CD4-positive, alpha-beta T cell treated with Interleukin-6 at 100 ng/mL for 8 hours (primary cell): ENCODE data around the gene CAPS2.
"Not testable (repeated sequence)": the region's sequence is repeated elsewhere in the genome, so short reads cannot be mapped to it uniquely, and the experiment has no call there.

ENCODE experiments used
- DNase-seq: peaks from one replicate; pipeline ENCODE4 v3.0.0-alpha.2; 2020; ENCODE audit warnings: mixed read lengths, low spot score

CAPS2 gene

GRCh38 chr12:75329918-75330826 is at the start of gene CAPS2:
CAPS2 (minus strand) TSS chr12:75330324; CDS start chr12:75326498, 3,826 bp downstream.
- DNase-seq: peak; percentile 36

GRCh38 chr12:75378354-75378753 is 48.2 kb upstream of the CAPS2 start:
- DNase-seq: no peak

- no peak for DNase-seq
These were observed 44.8 kb upstream of the CAPS2 start for GRCh38 chr12:75374971-75375370.

GRCh38 chr12:75366629-75367028 is 36.5 kb upstream of the CAPS2 start:
- no peak for DNase-seq

- DNase-seq: no peak
These were observed 34.8 kb upstream of the CAPS2 start for GRCh38 chr12:75364919-75365318.

- DNase-seq: no peak
These were observed 31.3 kb upstream of the CAPS2 start for GRCh38 chr12:75361408-75361807.

- no peak for DNase-seq
These were observed 30.8 kb upstream of the CAPS2 start for GRCh38 chr12:75360920-75361319.

- DNase-seq: no peak
These were observed 23.9 kb upstream of the CAPS2 start for GRCh38 chr12:75354011-75354410.

GRCh38 chr12:75350413-75350812 is 20.3 kb upstream of the CAPS2 start:
- DNase-seq: no peak

GRCh38 chr12:75349946-75350345 is 19.8 kb upstream of the CAPS2 start:
- DNase-seq: no peak

- DNase-seq: not testable (repeated sequence)
These were observed 16.1 kb upstream of the CAPS2 start for GRCh38 chr12:75346215-75346614.

- DNase-seq: no peak
These were observed 15.4 kb upstream of the CAPS2 start for GRCh38 chr12:75345531-75345930.

GRCh38 chr12:75341873-75342272 is 11.7 kb upstream of the CAPS2 start:
- no peak for DNase-seq

- DNase-seq: no peak
These were observed 7.8 kb upstream of the CAPS2 start for GRCh38 chr12:75337905-75338304.

- peak; percentile 79 for DNase-seq
These were observed 4.4 kb upstream of the CAPS2 start, which contains the start of gene GLIPR1L1 for GRCh38 chr12:75334384-75335030. GLIPR1L1 (plus strand) TSS chr12:75334670; CDS start chr12:75334729, 59 bp downstream.

- DNase-seq: no peak
These were observed 2.5 kb downstream of the CAPS2 start for GRCh38 chr12:75327642-75328041.

GRCh38 chr12:75323663-75324062 is 6.5 kb downstream of the CAPS2 start:
- DNase-seq: no peak

- DNase-seq: no peak
These were observed 7.7 kb downstream of the CAPS2 start for GRCh38 chr12:75322464-75322863.

- no peak for DNase-seq
These were observed 12.3 kb downstream of the CAPS2 start for GRCh38 chr12:75317784-75318183.

GRCh38 chr12:75315518-75315917 is 14.6 kb downstream of the CAPS2 start:
- no peak for DNase-seq

GRCh38 chr12:75311369-75311768 is 18.8 kb downstream of the CAPS2 start:
- no peak for DNase-seq

GRCh38 chr12:75308279-75308678 is 21.8 kb downstream of the CAPS2 start:
- DNase-seq: no peak
